ENCODE measurements around the gene SLC38A1. TPM values are rescaled to one million over a fixed set of nuclear protein-coding genes. Genes with fewer than 3 reads are reported as not detected.

Gene SLC38A1
- polyA plus RNA-seq, 1 experiment, result 76.8 TPM

DNA sequence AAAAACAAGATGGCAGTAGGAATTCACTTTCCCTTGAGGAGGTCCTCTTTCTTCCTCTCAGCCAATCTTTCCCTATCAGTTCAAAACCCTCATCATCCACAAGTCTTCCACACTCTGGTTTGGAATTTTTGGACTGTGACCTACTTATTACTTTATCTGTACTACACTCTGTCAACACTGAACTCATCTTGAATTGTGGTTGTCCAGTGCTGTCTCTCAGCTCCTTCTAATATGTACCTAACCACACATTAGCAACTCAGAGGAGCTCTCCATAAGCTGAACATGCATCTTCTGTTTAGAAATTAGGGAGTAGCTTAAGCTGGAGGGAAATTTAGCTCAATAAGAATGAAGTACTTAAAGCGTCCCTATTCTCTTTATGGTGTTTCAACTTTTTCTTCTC lies 34.8 kb downstream of the SLC38A1 start:
- Histone ChIP-seq H3K36me3 (ENCODE audit: control insufficient read depth, insufficient read depth, low read length) (no peaks in the 10 kb centered on the region), H3K4me3 (ENCODE audit: low read depth, low read length) (no peak overlapping the region), H3K27me3 (ENCODE audit: control insufficient read depth, insufficient read depth, low read length) (no peaks in the 10 kb centered on the region)
- ChIA-PET CTCF (interaction anchor here (1.0 kb wide), 1 partner anchor 21 kb away, joined by 3 read pairs; no protein-coding TSS in a partner anchor), POLR2A (no interaction called here)
- TF ChIP-seq, protein P1, sequence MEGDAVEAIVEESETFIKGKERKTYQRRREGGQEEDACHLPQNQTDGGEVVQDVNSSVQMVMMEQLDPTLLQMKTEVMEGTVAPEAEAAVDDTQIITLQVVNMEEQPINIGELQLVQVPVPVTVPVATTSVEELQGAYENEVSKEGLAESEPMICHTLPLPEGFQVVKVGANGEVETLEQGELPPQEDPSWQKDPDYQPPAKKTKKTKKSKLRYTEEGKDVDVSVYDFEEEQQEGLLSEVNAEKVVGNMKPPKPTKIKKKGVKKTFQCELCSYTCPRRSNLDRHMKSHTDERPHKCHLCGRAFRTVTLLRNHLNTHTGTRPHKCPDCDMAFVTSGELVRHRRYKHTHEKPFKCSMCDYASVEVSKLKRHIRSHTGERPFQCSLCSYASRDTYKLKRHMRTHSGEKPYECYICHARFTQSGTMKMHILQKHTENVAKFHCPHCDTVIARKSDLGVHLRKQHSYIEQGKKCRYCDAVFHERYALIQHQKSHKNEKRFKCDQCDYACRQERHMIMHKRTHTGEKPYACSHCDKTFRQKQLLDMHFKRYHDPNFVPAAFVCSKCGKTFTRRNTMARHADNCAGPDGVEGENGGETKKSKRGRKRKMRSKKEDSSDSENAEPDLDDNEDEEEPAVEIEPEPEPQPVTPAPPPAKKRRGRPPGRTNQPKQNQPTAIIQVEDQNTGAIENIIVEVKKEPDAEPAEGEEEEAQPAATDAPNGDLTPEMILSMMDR (IDR thresholded peaks at IDR 0.05; ENCODE audit: insufficient read depth, low read depth, low read length), result no peak
- no peak for DNase-seq (ENCODE audit: low read depth)

DNA sequence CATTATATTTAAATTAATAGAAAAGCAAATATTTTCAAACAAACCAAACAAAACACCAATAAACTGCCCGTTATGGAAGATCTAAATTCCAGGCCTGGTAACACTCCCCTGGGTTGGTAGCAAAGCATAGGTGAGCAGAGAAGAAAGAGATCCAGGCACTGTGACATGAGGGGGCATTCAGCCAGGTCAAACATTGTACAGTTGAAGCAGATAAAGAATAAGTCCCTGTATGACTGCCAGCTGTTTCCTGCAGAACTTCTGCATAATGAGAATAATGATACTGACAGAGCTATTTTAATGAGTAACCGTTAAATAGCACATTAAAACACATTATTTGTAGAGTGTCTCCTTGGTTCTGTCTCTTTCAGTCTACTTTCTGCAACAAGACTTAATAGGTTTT lies 35.4 kb downstream of the SLC38A1 start:
- no peaks in the 10 kb centered on the region for H3K27me3 ChIP-seq (ENCODE audit: control insufficient read depth, insufficient read depth, low read length)
- no peak overlapping the region for H3K4me3 ChIP-seq (ENCODE audit: low read depth, low read length)
- H3K36me3 ChIP-seq (ENCODE audit: control insufficient read depth, insufficient read depth, low read length), result no peaks in the 10 kb centered on the region
- TF ChIP-seq, protein P1 (IDR thresholded peaks at IDR 0.05; ENCODE audit: insufficient read depth, low read depth, low read length), result no peak
- POLR2A ChIA-PET, result no interaction called here
- no peak for DNase-seq (ENCODE audit: low read depth)
- CTCF ChIA-PET, result no interaction called here

DNA sequence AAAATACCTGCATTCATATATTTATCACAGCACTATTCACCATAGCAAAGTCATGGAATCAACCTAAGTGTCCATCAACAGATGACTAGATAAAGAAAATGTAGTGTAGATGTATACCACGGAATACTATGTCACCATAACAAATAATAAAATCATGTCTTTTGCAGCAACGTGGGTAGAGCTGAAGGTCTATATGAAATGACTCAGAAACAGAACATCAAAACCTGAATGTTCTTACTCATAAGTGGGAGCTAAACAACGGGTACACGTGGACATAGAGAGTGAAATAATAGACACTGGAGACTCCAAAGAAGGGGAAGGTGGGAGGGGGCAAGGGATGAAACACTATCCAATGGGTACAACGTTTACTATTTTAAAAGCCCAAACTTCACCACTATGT lies 37.9 kb downstream of the SLC38A1 start:
- H3K27me3 ChIP-seq (ENCODE audit: control insufficient read depth, insufficient read depth, low read length), result no peaks in the 10 kb centered on the region
- ChIA-PET POLR2A (no interaction called here), CTCF (no interaction called here)
- H3K4me3 ChIP-seq (ENCODE audit: low read depth, low read length), result no peak overlapping the region
- TF ChIP-seq, protein P1 (IDR thresholded peaks at IDR 0.05; ENCODE audit: insufficient read depth, low read depth, low read length), result no peak
- H3K36me3 ChIP-seq (ENCODE audit: control insufficient read depth, insufficient read depth, low read length), result peaks cover 1% of the 10 kb centered on the region; the same call in 1 of the 2 replicates
- DNase-seq (ENCODE audit: low read depth), result no peak

- Histone ChIP-seq H3K36me3 (ENCODE audit: control insufficient read depth, insufficient read depth, low read length) (peaks cover 1% of the 10 kb centered on the region; the same call in 1 of the 2 replicates), H3K27me3 (ENCODE audit: control insufficient read depth, insufficient read depth, low read length) (no peaks in the 10 kb centered on the region), H3K4me3 (ENCODE audit: low read depth, low read length) (no peak overlapping the region)
- POLR2A ChIA-PET, result no interaction called here
- TF ChIP-seq, protein P1 (IDR thresholded peaks at IDR 0.05; ENCODE audit: insufficient read depth, low read depth, low read length), result no peak
- no peak for DNase-seq (ENCODE audit: low read depth)
- CTCF ChIA-PET, result no interaction called here
These were observed 38.5 kb downstream of the SLC38A1 start for GRCh38 chr12:46230306-46230705.

DNA sequence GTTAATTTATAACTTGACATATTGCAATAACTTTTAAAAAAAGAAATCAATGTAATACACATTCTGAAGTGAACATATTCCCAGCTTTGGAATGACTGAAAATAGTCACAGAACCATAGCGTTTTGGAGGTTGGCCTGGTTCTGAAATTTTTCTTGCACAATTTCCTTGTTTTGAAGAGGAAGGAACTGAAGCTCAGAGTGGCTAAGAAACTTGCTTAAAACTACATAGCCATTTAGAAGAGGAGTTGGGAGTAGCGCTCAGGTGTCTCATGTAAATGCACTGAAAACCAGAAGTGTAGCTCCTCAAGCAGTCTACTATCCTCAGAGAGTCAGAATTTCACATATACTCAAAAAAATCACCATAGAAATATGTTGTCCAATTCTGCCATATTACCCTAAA lies 41.2 kb downstream of the SLC38A1 start:
- no peak overlapping the region for H3K4me3 ChIP-seq (ENCODE audit: low read depth, low read length)
- CTCF ChIA-PET, result interaction anchor here (0.6 to 1.1 kb wide), 3 partner anchors 11 to 1979 kb away, joined by 3 read pairs; no protein-coding TSS in a partner anchor
- H3K27me3 ChIP-seq (ENCODE audit: control insufficient read depth, insufficient read depth, low read length), result no peaks in the 10 kb centered on the region
- peaks cover 1% of the 10 kb centered on the region; the same call in 1 of the 2 replicates for H3K36me3 ChIP-seq (ENCODE audit: control insufficient read depth, insufficient read depth, low read length)
- POLR2A ChIA-PET, result no interaction called here
- TF ChIP-seq, protein P1 (IDR thresholded peaks at IDR 0.05; ENCODE audit: insufficient read depth, low read depth, low read length), result no peak
- DNase-seq (ENCODE audit: low read depth), result no peak
